ENCODE measurements around the gene NIN. TPM values are rescaled to one million over a fixed set of nuclear protein-coding genes. Genes with fewer than 3 reads are reported as not detected.

NIN gene
- total and polyA plus RNA-seq, 2 of the 4 experiments (the other 2 are of a cell fraction), result 15.2 to 98.4 TPM

GRCh38 chr14:50797250-50798047 lies 33.5 kb downstream of the NIN start:
- ChIA-PET POLR2A (ENCODE audit: unreplicated experiment) (no interaction called here), CTCF (no interaction called here)
- no peak overlapping the region for H3K4me2 ChIP-seq (ENCODE audit: low read depth, low read length)
- peaks cover 25 to 76% of the 10 kb centered on the region in 2 experiments for H3K79me1 ChIP-seq (ENCODE audit: low read depth in 1 of 2, low read length in 2 of 2)
- H2AK5ac ChIP-seq (ENCODE audit: low read depth, low read length), result 0 out of 2 replicates have a peak overlapping the region, but pooled peaks have one; percentile 3
- H3K27me3 ChIP-seq (ENCODE audit: control insufficient read depth, insufficient read depth, low read length), result no peaks in the 10 kb centered on the region
- no peak overlapping the region for H2BK120ac ChIP-seq (ENCODE audit: low read depth, low read length)
- H3K9me3 ChIP-seq (ENCODE audit: control insufficient read depth, insufficient read depth, low read length), result no peaks in the 10 kb centered on the region
- H3K27ac ChIP-seq (ENCODE audit: insufficient read depth, low read length), result no peak overlapping the region
- no peak overlapping the region for H3K18ac ChIP-seq (ENCODE audit: low read depth, low read length)
- no peak overlapping the region for H4K91ac ChIP-seq (ENCODE audit: insufficient read depth, low read depth, low read length)
- no peak overlapping the region for H3K56ac ChIP-seq (ENCODE audit: extremely low read depth, insufficient read depth, low read length)
- no peak overlapping the region for H2BK20ac ChIP-seq (ENCODE audit: low read depth, low read length)
- ATAC-seq (ENCODE audit: low read depth) (no peak), DNase-seq (peak; percentile 34)
- H3K23ac ChIP-seq (ENCODE audit: low read depth, low read length), result peak overlapping the region; percentile 56; the same call in 1 of the 2 replicates
- intact Hi-C loops (cut with micrococcal nuclease), result no loop called here
- H3K9me1 ChIP-seq (ENCODE audit: insufficient read depth, low read length), result peaks cover 19% of the 10 kb centered on the region
- H3K14ac ChIP-seq (replicated peaks; ENCODE audit: low read depth, low read length), result peak overlapping the region; percentile 36; the same call in 1 of the 2 replicates
- no peak overlapping the region for H3K9ac ChIP-seq (ENCODE audit: low read depth, low read length)
- H3K4ac ChIP-seq (ENCODE audit: low read depth, low read length), result no peak overlapping the region
- H3K4me1 ChIP-seq (ENCODE audit: control insufficient read depth, insufficient read depth, low read length), result peaks cover 23% of the 10 kb centered on the region
- H2AK9ac ChIP-seq (replicated peaks; ENCODE audit: low read depth, low read length, poor library complexity), result peak overlapping the region; percentile 44
- H2BK15ac ChIP-seq (ENCODE audit: low read depth, low read length), result no peak overlapping the region
- TF ChIP-seq RFX5 (IDR thresholded peaks at IDR 0.05; ENCODE audit: low read depth, low read length) (no peak), MAZ (IDR thresholded peaks at IDR 0.05; ENCODE audit: borderline replicate concordance, low read depth, low read length) (no peak), MAFK (IDR thresholded peaks at IDR 0.05; ENCODE audit: low read depth, low read length) (no peak), CEBPB (IDR thresholded peaks at IDR 0.05; ENCODE audit: low read depth, low read length) (no peak), MXI1 (IDR thresholded peaks at IDR 0.05; ENCODE audit: borderline replicate concordance, low read depth, low read length) (no peak), SMC3 (IDR thresholded peaks at IDR 0.05; ENCODE audit: low read depth, low read length) (no peak), ELK1 (IDR thresholded peaks at IDR 0.05; ENCODE audit: borderline replicate concordance, low read depth, low read length) (no peak), POLR2A (IDR thresholded peaks at IDR 0.05; ENCODE audit: low read depth, low read length) (no peak), FOS (IDR thresholded peaks at IDR 0.05; ENCODE audit: low read depth, low read length) (no peak), CTCF (conservative IDR thresholded peaks at IDR 0.05; ENCODE audit: low read depth, low read length) (no peak), RCOR1 (IDR thresholded peaks at IDR 0.05; ENCODE audit: insufficient replicate concordance, low read length) (no peak), NFE2L2 (IDR thresholded peaks at IDR 0.05; ENCODE audit: low read depth, low read length) (no peak), RAD21 (IDR thresholded peaks at IDR 0.05; ENCODE audit: low read length) (no peak), BHLHE40 (IDR thresholded peaks at IDR 0.05; ENCODE audit: low read depth, low read length) (no peak)
- H3K36me3 ChIP-seq (ENCODE audit: control insufficient read depth, insufficient read depth, low read length), result peaks cover 4% of the 10 kb centered on the region
- H2AFZ ChIP-seq (replicated peaks; ENCODE audit: low read length, poor library complexity), result no peak overlapping the region
- peaks cover 8% of the 10 kb centered on the region; the same call in 1 of the 2 replicates for H4K20me1 ChIP-seq (ENCODE audit: insufficient read depth, low read length)
- no peak overlapping the region for H3K4me3 ChIP-seq (ENCODE audit: insufficient read depth, low read depth, low read length)
- H4K5ac ChIP-seq (ENCODE audit: low read depth, low read length), result 0 out of 2 replicates have a peak overlapping the region, but pooled peaks have one; percentile 16
- H2BK5ac ChIP-seq (ENCODE audit: low read depth, low read length, poor library complexity, severe bottlenecking), result no peak overlapping the region
- WGBS, 2 experiments (ENCODE audit: extremely low coverage in 2 of 2, insufficient read length in 1 of 2), result no CpG with 5 or more reads among the region's 6 CpGs
- in situ Hi-C loops (cut with MboI; ENCODE audit: low sequenced_read_pairs), result loop anchor here (5.0 kb wide), 1 partner anchor 65 kb away; no protein-coding TSS in a partner anchor
- H4K8ac ChIP-seq (ENCODE audit: low read depth in 2 of 2, low read length in 2 of 2), result no peak overlapping the region
- dilution Hi-C loops (cut with HindIII; ENCODE audit: low sequenced_read_pairs, unreplicated experiment), result no loop called here
- BruUV-seq (replicated peaks), result no TSS peak
